Astrocyte of the cerebellum (primary cell): Measurements from ENCODE around the gene MLX.

Source experiments
- DNase-seq: peaks from one replicate; pipeline ENCODE4 v3.0.0-alpha.2; 2011; ENCODE audit warnings: low read depth
- H3K4me3 ChIP-seq: 2 replicates; pipeline ENCODE4 v1.5.1; 2011; ENCODE audit warnings: mild to moderate bottlenecking, low read depth, low read length, moderate library complexity
- in situ Hi-C: cut with HindIII; loops from 2 replicates; pipeline ENCODE4 v1.10.0; 2017; ENCODE audit warnings: low sequenced_read_pairs
- TF ChIP-seq, protein P1 (sequence below): IDR thresholded peaks from 2 replicates; pipeline ENCODE4 v1.5.1; 2012; ENCODE audit warnings: low read length, low read depth, moderate library complexity, mild to moderate bottlenecking; ENCODE audit errors: missing control alignments

Gene MLX

DNA sequence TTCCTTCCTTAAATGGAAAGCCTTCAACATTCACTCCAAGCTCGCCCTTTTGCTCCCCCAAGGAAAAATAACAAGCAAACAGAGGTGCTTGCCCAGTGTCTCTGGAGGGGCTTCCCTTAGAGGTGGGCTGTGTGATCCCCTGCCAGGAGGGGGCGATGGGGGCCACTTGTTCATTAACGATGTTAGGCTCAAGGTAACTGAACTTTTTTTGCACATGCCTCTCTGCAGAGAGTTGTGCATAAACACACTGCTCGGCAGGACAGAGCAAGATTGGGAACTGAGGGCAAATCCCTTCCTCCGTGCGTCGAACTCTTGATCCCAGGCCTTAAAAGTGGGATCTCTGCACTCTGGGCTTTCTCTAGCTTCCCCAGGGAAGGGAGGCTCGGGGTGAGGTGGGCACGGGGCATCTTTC lies 46.4 kb upstream of the MLX start:
- TF ChIP-seq, protein P1, sequence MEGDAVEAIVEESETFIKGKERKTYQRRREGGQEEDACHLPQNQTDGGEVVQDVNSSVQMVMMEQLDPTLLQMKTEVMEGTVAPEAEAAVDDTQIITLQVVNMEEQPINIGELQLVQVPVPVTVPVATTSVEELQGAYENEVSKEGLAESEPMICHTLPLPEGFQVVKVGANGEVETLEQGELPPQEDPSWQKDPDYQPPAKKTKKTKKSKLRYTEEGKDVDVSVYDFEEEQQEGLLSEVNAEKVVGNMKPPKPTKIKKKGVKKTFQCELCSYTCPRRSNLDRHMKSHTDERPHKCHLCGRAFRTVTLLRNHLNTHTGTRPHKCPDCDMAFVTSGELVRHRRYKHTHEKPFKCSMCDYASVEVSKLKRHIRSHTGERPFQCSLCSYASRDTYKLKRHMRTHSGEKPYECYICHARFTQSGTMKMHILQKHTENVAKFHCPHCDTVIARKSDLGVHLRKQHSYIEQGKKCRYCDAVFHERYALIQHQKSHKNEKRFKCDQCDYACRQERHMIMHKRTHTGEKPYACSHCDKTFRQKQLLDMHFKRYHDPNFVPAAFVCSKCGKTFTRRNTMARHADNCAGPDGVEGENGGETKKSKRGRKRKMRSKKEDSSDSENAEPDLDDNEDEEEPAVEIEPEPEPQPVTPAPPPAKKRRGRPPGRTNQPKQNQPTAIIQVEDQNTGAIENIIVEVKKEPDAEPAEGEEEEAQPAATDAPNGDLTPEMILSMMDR, result peak; percentile 37
- DNase-seq, result no peak
- H3K4me3 ChIP-seq, result no peak overlapping the region
- in situ Hi-C loops, result no loop called here

DNA sequence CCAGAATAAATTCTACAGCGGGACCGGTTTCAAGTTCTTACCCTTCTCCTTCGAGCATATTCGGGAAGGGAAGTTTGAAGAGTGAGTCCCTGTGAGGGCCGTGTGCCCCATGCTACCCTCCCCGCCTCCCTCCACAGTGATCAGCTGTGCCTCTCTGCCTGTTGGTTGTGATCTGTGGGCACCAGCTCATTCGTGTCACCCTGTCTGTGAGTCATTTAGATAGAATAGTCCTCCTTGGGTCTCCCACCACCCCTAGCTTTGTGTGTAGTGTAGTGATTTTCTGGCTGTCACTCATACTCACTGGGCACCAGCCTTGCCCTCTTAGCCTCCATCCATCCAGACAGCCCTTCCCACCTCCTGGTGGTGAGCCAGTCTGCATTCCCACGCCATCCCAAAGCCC lies 45.9 kb upstream of the MLX start:
- no peak for DNase-seq
- TF ChIP-seq, protein P1, result no peak
- H3K4me3 ChIP-seq, result no peak overlapping the region
- in situ Hi-C loops, result no loop called here

DNA sequence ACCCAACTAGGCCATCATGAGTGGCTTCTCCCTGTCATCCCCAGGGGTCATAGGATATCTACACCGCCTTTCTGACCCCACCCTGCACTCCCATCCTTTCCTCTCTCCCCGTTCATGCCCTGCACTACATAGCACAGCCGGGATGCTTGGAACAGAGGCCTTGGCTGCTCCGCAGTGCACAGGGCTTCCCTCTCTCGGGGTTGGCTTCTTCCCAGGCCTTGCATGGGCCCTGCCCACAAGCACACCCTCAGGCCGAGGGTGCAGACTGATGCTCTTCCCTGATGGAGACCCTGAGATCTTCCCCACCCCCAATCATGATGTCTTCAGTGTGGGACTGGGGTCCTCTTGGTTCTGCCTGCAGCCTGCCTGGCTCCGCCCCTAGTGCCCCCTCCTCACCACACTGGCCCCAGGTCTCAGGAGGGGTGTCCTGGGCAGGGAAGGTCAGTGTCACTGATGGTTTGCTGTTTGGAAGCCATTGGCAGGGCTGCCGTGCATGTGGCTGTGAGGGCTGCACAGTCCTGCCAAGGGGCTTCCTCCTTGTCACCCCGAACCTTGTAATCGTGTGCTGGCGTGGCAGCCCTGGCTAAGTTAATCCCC lies 45.1 kb upstream of the MLX start:
- no peak overlapping the region for H3K4me3 ChIP-seq
- TF ChIP-seq, protein P1, result no peak
- in situ Hi-C loops, result no loop called here
- DNase-seq, result no peak

DNA sequence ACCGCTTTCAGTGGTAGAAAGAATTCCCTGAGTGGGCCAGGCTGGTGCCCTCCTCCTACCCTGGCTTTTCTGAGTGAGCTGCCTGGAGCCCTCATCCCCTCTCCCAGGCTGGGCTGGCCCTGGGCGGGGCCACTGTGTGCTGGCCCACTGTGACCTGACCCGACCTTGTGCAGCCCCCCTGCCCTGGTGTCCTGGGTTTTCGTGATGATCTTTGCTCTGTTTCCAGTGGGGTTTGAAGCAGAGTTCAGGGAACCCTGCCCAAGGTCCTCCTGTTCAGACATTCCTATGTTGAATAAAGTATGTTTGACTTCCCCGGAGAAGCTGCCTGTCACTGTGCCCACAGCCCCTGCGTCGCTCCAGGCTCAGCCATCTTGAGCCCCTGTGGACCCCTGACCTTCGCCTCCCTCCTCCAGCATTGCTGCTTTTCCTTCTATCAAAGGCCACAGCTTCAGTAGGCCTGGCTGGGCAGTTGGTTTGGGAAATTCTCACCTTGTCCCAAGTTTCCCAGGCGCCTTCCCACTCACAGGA lies 44.6 kb upstream of the MLX start:
- in situ Hi-C loops, result no loop called here
- no peak for DNase-seq
- H3K4me3 ChIP-seq, result no peak overlapping the region
- TF ChIP-seq, protein P1, result no peak

DNA sequence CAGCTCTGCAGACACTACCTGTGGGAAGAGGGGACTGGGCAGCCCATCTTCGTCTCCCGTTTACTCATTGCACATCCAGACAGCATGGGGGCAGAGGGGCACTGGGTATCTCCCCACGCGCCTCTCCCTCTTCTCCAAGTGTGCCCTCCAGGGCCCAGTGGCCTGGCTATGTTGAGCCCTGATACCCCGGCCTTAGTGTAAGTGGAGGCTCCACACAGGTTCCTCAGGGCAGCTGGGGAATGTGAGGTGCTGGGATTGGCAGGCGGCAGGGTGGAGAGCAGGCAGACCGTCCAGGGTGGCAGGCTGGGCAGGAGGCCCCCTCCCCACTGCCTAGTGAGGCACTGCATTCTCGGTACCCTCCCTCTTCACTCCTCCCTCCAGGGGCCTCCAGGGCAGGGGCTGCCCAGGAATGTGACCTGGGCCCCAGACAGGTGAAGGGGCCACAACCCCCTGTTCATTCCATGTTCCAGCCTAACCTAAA lies 44.1 kb upstream of the MLX start:
- no peak for DNase-seq
- in situ Hi-C loops, result no loop called here
- H3K4me3 ChIP-seq, result no peak overlapping the region
- TF ChIP-seq, protein P1, result no peak

DNA sequence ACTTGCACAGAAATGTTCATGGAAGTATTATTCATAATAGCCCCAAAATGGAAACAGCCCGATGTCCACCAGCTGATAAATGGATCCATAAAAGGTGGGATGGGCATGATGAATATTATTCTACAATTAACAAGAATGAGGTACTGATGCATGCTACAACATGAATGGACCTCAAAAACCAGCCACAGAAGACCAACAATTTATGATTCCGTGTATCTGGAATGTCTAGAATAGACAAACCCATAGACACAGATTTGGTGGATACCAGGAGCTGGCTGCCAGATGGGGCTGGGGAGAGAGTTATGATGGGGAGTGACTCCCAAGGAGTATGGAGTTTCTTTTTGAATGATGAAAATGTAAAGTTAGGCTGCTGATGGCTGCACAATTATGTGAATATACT lies 41.7 kb upstream of the MLX start:
- in situ Hi-C loops, result no loop called here
- TF ChIP-seq, protein P1, result no peak

DNA sequence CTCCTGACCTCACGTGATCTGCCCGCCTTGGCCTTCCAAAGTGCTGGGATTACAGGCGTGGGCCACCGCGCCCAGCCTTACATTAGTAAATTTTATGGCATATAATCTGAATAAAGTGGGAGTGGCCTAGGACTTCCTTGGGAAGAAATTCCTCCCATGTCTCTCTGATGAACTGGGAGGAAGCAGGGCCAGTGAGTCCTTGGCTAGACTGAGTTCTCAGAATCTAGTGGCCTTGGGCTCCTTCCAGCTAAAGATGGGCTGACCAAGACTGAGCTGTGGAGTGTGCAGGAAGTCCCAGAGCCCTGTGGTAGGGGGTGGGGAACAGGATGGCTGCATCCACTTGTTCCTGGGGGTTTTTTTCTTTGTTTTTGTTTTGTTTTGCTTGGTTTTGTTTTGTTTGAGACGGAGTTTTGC lies 40.9 kb upstream of the MLX start:
- in situ Hi-C loops, result no loop called here
- H3K4me3 ChIP-seq, result no peak overlapping the region
- no peak for DNase-seq
- TF ChIP-seq, protein P1, result no peak

More for the DNA sequence above, 41.7 kb upstream of the MLX start:
- H3K4me3 ChIP-seq, result no peak overlapping the region
- no peak for DNase-seq
